ENCODE measurements around the gene CYB5R2. TPM values are rescaled to one million over a fixed set of nuclear protein-coding genes. Genes with fewer than 3 reads are reported as not detected.

Gene CYB5R2
- total and polyA plus RNA-seq, 2 experiments from 2014 or later, result 40.9 to 56.2 TPM

DNA sequence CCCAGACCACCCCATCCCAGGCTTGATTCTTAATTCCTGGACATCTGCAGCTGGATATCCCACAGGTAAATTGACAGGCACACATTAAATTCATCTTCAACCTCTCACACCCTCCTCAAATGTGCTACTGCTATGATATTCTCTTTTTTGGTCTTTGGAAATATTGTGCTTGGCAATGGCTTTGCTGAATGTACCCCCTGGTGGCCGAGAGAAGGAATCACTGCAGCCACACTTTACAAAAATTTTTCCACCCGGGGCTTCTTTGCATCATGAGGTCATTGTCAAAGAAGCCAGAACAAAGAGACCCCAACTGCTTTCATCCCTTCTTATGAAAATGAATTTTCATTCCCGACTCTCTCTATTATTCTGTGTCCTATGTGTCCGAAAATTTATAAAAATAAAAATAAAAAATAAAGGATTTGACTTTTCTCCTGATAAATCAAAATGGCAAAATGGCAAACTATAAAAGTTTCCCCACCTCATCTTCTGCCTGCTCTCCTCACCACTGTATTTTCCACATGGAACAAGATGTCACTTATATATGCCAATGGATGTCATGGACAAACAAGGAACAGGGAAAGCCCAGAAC, 15.0 kb upstream of the CYB5R2 start (continued):
- TF ChIP-seq ZNF462 (CRISPR knock-in tag; IDR thresholded peaks at IDR 0.05), result no peak

- peaks cover 20% of the 10 kb centered on the region for H3K4me1 Mint-ChIP-seq
- no peaks in the 10 kb centered on the region for H3K36me3 ChIP-seq (ENCODE audit: insufficient read depth)
- ATAC-seq, result no peak
- no peaks in the 10 kb centered on the region for H3K79me2 ChIP-seq (replicated peaks; ENCODE audit: insufficient read depth)
- no peaks in the 10 kb centered on the region for H3F3A ChIP-seq (replicated peaks; ENCODE audit: low read depth)
- DNase-seq (ENCODE audit: low spot score), result no peak
- H3K4me1 ChIP-seq (ENCODE audit: insufficient read depth), result peaks cover 7% of the 10 kb centered on the region; the same call in 1 of the 2 replicates
- TF ChIP-seq, protein P1, sequence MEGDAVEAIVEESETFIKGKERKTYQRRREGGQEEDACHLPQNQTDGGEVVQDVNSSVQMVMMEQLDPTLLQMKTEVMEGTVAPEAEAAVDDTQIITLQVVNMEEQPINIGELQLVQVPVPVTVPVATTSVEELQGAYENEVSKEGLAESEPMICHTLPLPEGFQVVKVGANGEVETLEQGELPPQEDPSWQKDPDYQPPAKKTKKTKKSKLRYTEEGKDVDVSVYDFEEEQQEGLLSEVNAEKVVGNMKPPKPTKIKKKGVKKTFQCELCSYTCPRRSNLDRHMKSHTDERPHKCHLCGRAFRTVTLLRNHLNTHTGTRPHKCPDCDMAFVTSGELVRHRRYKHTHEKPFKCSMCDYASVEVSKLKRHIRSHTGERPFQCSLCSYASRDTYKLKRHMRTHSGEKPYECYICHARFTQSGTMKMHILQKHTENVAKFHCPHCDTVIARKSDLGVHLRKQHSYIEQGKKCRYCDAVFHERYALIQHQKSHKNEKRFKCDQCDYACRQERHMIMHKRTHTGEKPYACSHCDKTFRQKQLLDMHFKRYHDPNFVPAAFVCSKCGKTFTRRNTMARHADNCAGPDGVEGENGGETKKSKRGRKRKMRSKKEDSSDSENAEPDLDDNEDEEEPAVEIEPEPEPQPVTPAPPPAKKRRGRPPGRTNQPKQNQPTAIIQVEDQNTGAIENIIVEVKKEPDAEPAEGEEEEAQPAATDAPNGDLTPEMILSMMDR (conservative IDR thresholded peaks at IDR 0.05; ENCODE audit: low read depth in 2 of 2), result no peak
- TF ChIP-seq POLR2AphosphoS5 (IDR thresholded peaks at IDR 0.05; ENCODE audit: low read depth), result no peak
- TF ChIP-seq CREB1 (CRISPR knock-in tag; IDR thresholded peaks at IDR 0.05; ENCODE audit: low read depth), result no peak
- no peak for TF ChIP-seq EZH2 (IDR thresholded peaks at IDR 0.05; ENCODE audit: low read depth, unreplicated experiment)
- no peak for TF ChIP-seq ZNF331 (CRISPR knock-in tag; IDR thresholded peaks at IDR 0.05; ENCODE audit: low read depth)
- no peak for TF ChIP-seq ETS1 (IDR thresholded peaks at IDR 0.05)
- TF ChIP-seq ZNF114 (CRISPR knock-in tag; IDR thresholded peaks at IDR 0.05), result no peak
- no peak for TF ChIP-seq JUNB (IDR thresholded peaks at IDR 0.05; ENCODE audit: unreplicated experiment)
- no peak for TF ChIP-seq REST (IDR thresholded peaks at IDR 0.05; ENCODE audit: unreplicated experiment)
- H3K9me2 ChIP-seq (ENCODE audit: insufficient read depth), result no peaks in the 10 kb centered on the region
- peaks cover 9% of the 10 kb centered on the region for H3K27me3 Mint-ChIP-seq (ENCODE audit: insufficient read depth, low read depth, poor library complexity)
- 0 out of 3 replicates have a peak, but pooled peaks cover 3% of the 10 kb centered on the region for H3K9me3 Mint-ChIP-seq
- H3K27ac ChIP-seq (ENCODE audit: low read depth), result no peak overlapping the region
- H3K27me3 ChIP-seq (ENCODE audit: insufficient read depth), result no peaks in the 10 kb centered on the region
- no peak overlapping the region for H3K4me3 Mint-ChIP-seq
- no peak overlapping the region for H3K4me3 ChIP-seq
- no peaks in the 10 kb centered on the region for H3K36me3 Mint-ChIP-seq (ENCODE audit: low read depth)
- H2AFZ ChIP-seq, result peak overlapping the region; percentile 20; the same call in 1 of the 2 replicates
- H4K20me1 ChIP-seq (replicated peaks; ENCODE audit: insufficient read depth), result no peaks in the 10 kb centered on the region
- H3K4me2 ChIP-seq, result no peak overlapping the region
- H3K27ac Mint-ChIP-seq, result no peak overlapping the region
Measured at GRCh38 chr11:7687386-7687785, 14.1 kb upstream of the CYB5R2 start.
